HepG2 (cell line): ENCODE measurements around the gene CENPP.

ENCODE experiments used
- HOXA3 ChIP-seq: sonication (generic); formaldehyde crosslinking; IDR thresholded peaks from 2 replicates; pipeline ENCODE4 v1.5.0; 2020; ENCODE audit warnings: missing genetic modification reagents
- JUN ChIP-seq: sonication (generic); formaldehyde crosslinking; IDR thresholded peaks from 2 replicates; pipeline ENCODE4 v1.4.0; 2020; ENCODE audit warnings: mild to moderate bottlenecking, missing genetic modification reagents
- NFIC ChIP-seq: IDR thresholded peaks from 2 replicates; pipeline ENCODE4 v1.6.1; 2012; ENCODE audit warnings: mild to moderate bottlenecking, low read length, inconsistent platforms
- NFYB ChIP-seq: sonication (generic); formaldehyde crosslinking; IDR thresholded peaks from 2 replicates; pipeline ENCODE4 v1.4.0; 2020; ENCODE audit warnings: missing genetic modification reagents
- TFAP4 ChIP-seq: sonication (generic); IDR thresholded peaks from 2 replicates; pipeline ENCODE4 v1.6.1; 2016; ENCODE audit warnings: low read depth, borderline replicate concordance
- YEATS4 ChIP-seq: sonication (generic); formaldehyde crosslinking; IDR thresholded peaks from 2 replicates; pipeline ENCODE4 v1.4.0; 2020; ENCODE audit warnings: missing genetic modification reagents, borderline replicate concordance
- YY1 ChIP-seq: IDR thresholded peaks from 2 replicates; pipeline ENCODE4 v1.6.1; 2011; ENCODE audit warnings: low read length, low read depth, moderate library complexity, mild to moderate bottlenecking; ENCODE audit not compliant: insufficient read depth, insufficient replicate concordance
- ZNF263 ChIP-seq: sonication (generic); formaldehyde crosslinking; IDR thresholded peaks from 2 replicates; pipeline ENCODE4 v1.4.0; 2020; ENCODE audit warnings: missing genetic modification reagents
- ZNF318 ChIP-seq: sonication (generic); formaldehyde crosslinking; IDR thresholded peaks from 2 replicates; pipeline ENCODE4 v1.4.0; 2020; ENCODE audit warnings: mild to moderate bottlenecking, missing genetic modification reagents

- TF ChIP-seq HOXA3, result no peak
- TF ChIP-seq NFYB (CRISPR knock-in tag), result no peak
- no peak for TF ChIP-seq ZNF318
- no peak for TF ChIP-seq NFIC
- no peak for TF ChIP-seq ZNF263 (CRISPR knock-in tag)
- TF ChIP-seq JUN, result no peak
- no peak for TF ChIP-seq YY1
- no peak for TF ChIP-seq YEATS4 (CRISPR knock-in tag)
- TF ChIP-seq TFAP4, result no peak
Measured at GRCh38 chr9:92514635-92515034, 188.9 kb downstream of the CENPP start.
